Measurements from ENCODE around the gene CACNA2D2. TPM values are rescaled to one million over a fixed set of nuclear protein-coding genes. Genes with fewer than 3 reads are reported as not detected.

Gene CACNA2D2
- total and polyA plus RNA-seq, 2 of the 13 experiments (the other 11 are each of a cell fraction or from before 2014, with no cell fraction given), result not detected

GRCh38 chr3:50358911-50359759 lies 144.3 kb downstream of the CACNA2D2 start, which contains the start of gene TMEM115 (continued):
- TF ChIP-seq TFDP2 (CRISPR knock-in tag; IDR thresholded peaks at IDR 0.05) (peak; percentile 42; the same call in 1 of the 2 replicates), BORCS8-MEF2B (CRISPR knock-in tag; IDR thresholded peaks at IDR 0.05) (peak; percentile 32; the same call in 1 of the 2 replicates), ZNF326 (CRISPR knock-in tag; IDR thresholded peaks at IDR 0.05; ENCODE audit: borderline replicate concordance) (no peak), NKX3-1 (CRISPR knock-in tag; IDR thresholded peaks at IDR 0.05) (no peak; the same call in 1 of the 2 replicates), KMT2A (CRISPR knock-in tag; IDR thresholded peaks at IDR 0.05) (peak; percentile 93), GATA4 (IDR thresholded peaks at IDR 0.05; ENCODE audit: borderline replicate concordance, low read depth) (no peak), ZNF761 (CRISPR knock-in tag; conservative IDR thresholded peaks at IDR 0.05) (no peak), TAF1 (CRISPR knock-in tag; IDR thresholded peaks at IDR 0.05) (peak; percentile 79), ZBTB46 (CRISPR knock-in tag; IDR thresholded peaks at IDR 0.05; ENCODE audit: borderline replicate concordance) (no peak), ZNF451 (CRISPR knock-in tag; IDR thresholded peaks at IDR 0.05) (0 out of 2 replicates have a peak, but pooled peaks have one; percentile 79), NCOA1 (CRISPR knock-in tag; IDR thresholded peaks at IDR 0.05) (peak; percentile 53; the same call in 1 of the 2 replicates), ERF (CRISPR knock-in tag; IDR thresholded peaks at IDR 0.05) (peak; percentile 84), ZBED4 (CRISPR knock-in tag; IDR thresholded peaks at IDR 0.05; ENCODE audit: borderline replicate concordance) (peak; percentile 53; the same call in 1 of the 2 replicates), BATF2 (CRISPR knock-in tag; IDR thresholded peaks at IDR 0.05) (0 out of 2 replicates have a peak, but pooled peaks have one; percentile 42), SRY (CRISPR knock-in tag; IDR thresholded peaks at IDR 0.05) (0 out of 2 replicates have a peak, but pooled peaks have one; percentile 76), BRF2 (CRISPR knock-in tag; IDR thresholded peaks at IDR 0.05) (no peak), ETV5 (CRISPR knock-in tag; IDR thresholded peaks at IDR 0.05; ENCODE audit: borderline replicate concordance) (peak; percentile 41; the same call in 1 of the 2 replicates), NFE2 (CRISPR knock-in tag; IDR thresholded peaks at IDR 0.05) (no peak), ELF4 (CRISPR knock-in tag; IDR thresholded peaks at IDR 0.05; ENCODE audit: borderline replicate concordance) (peak; percentile 73; the same call in 1 of the 2 replicates), SP4 (CRISPR knock-in tag; IDR thresholded peaks at IDR 0.05) (peak; percentile 77)

Measured in HepG2 (cell line).